Omental fat pad (tissue), 4 donors: ENCODE measurements around the gene UGT1A1. TPM values are rescaled to one million over a fixed set of nuclear protein-coding genes. Genes with fewer than 3 reads are reported as not detected.

ENCODE experiments used
- ATAC-seq: fragments of 150-250 bp; one replicate; pipeline ENCODE4 v1.9.1; 2016; ENCODE audit warnings: mild to moderate bottlenecking, moderate library complexity; ENCODE audit not compliant: low FRiP score
- DNase-seq: peaks from one replicate; pipeline ENCODE4 v3.0.0-alpha.2; 2019; ENCODE audit warnings: low spot score
- CTCF ChIP-seq, 3 donors: fragments of 450-650 bp; IDR thresholded peaks; one replicate each; pipeline ENCODE4 v1.5.1; 2016 to 2017; ENCODE audit warnings: antibody characterized with exemption in 3 of 3, mild to moderate bottlenecking in 3 of 3, moderate library complexity in 2 of 3
- total RNA-seq, 4 donors: library from RNA; depleted of rRNA; stranded (reverse); fragments of >200 nt; gene quantifications; one replicate each; pipeline ENCODE4 v1.1.0, GENCODE V29; 2016

Gene UGT1A1
- total RNA-seq, 4 donors from 2014 or later, result not detected

GRCh38 chr2:233811087-233811486, 51.0 kb downstream of the UGT1A1 start:
- ATAC-seq, result no peak
- TF ChIP-seq CTCF (IDR thresholded peaks at IDR 0.05), result no peak

DNA sequence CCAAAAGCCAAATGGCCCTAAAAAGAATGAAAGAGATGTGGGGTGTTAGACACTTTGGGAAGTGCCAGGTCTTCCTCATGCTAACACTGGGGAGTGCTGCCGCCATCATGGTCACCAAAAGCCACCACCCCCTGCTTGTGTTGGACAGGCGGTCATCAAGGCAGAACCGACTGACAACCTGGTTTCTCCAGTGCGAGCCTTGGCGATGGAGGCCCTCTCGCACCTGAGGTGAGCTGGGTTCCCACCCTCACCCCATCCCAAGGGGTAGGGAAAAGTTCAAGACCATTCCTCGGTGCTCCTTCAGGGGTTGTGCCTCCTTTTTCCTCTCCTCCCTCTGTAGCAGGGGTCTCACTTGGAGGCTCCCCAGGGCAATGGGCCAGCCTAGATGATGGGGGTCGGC, 51.7 kb downstream of the UGT1A1 start:
- ATAC-seq (no peak), DNase-seq (no peak)
- TF ChIP-seq CTCF (IDR thresholded peaks at IDR 0.05), result no peak

More at GRCh38 chr2:233811087-233811486, 51.0 kb downstream of the UGT1A1 start:
- DNase-seq, result peak; percentile 14

DNA sequence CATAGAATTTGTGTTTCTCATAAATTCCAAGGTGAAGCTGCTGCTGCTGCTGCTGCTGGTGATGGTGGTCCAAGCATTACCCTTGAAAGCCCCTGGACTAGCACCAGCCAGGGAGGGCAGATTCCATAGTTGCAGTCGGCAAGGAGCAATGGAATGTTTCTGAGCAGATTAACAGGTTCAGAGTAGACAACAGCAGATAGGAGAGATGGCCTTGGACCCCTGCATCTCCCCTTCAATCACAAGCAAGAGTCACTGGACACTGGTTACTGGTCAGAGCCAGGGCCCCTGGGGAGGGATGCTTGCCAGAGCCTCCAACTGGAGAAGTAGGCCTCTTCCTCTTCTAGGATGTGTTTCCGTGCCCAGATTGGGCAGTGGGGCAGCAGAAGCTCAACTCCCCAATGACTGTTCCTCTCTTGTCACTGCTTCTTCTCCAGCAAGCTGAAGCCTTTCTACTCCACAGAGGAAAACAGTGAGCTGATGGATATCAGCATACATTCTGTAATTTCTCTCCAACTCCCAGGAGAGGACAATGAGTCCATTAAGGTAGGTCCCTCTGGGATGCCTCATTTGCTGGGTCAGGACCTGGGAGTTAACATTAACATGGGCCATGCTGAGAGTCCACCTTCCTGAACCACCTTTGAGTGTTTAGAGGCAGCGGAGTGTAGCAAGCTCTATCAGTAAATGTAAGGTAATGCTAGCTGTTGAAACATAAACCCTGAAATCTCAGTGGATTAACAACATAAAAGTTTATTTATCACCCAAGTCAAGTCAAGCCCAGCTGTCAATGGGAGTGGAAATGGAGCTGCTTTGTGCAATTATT, 53.4 kb downstream of the UGT1A1 start:
- no peak for TF ChIP-seq CTCF (IDR thresholded peaks at IDR 0.05)
- ATAC-seq (no peak), DNase-seq (no peak)

GRCh38 chr2:233814056-233814835, 54.2 kb downstream of the UGT1A1 start:
- ATAC-seq (no peak), DNase-seq (no peak)
- no peak for TF ChIP-seq CTCF (IDR thresholded peaks at IDR 0.05)

DNA sequence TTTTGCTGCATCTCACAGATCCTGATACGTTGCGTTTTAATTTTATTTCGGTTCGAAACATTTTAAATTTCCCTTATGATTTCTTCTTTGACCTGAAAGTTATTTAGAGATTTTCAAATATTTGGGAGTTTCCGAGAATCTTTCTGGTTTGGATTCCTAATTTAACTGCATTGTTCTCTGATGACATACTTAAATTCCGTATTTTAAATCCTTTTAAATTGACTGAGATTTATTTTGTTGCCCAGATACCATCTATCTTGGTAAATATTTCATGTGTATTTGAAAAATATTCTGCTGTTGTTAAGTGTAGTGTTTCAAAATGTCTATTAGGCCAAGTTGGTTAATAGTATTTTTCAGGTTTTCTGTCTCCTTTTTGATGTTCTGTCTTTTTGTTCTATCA, 55.8 kb downstream of the UGT1A1 start:
- DNase-seq, result no peak
- no peak for TF ChIP-seq CTCF (IDR thresholded peaks at IDR 0.05)
- no peak for ATAC-seq

- no peak for DNase-seq
- no peak for ATAC-seq
- no peak for TF ChIP-seq CTCF (IDR thresholded peaks at IDR 0.05)
These were observed 56.3 kb downstream of the UGT1A1 start for GRCh38 chr2:233816334-233816733.
